GM19467 (cell line): ENCODE measurements around the gene ZNF177.

Experiments used
- ATAC-seq: cut with Tn5 transposase; IDR thresholded peaks from one replicate; pipeline ENCODE4 v1.9.1; 2021; ENCODE audit warnings: mild to moderate bottlenecking, moderate library complexity; ENCODE audit not compliant: unreplicated experiment

Gene ZNF177

DNA sequence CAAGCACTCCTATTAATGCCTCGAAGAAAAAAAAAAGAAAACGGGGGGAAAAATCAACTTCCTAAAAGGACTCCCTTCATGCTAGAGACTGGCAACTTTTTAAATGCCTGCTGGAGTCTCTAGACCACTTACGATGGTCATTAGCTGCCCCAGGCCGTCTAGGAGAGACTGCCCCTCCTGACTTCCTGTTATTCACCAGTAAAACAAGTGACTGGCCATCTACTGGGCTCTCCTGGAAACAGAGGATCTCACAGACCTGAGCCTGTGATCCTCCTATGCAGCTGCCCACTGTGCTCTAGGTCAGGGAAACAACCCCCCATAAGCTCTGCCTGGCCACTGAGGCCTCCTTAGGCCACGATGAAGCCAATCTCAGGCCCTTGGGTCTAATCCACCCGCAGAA, 65.1 kb downstream of the ZNF177 start:
- ATAC-seq = no peak

DNA sequence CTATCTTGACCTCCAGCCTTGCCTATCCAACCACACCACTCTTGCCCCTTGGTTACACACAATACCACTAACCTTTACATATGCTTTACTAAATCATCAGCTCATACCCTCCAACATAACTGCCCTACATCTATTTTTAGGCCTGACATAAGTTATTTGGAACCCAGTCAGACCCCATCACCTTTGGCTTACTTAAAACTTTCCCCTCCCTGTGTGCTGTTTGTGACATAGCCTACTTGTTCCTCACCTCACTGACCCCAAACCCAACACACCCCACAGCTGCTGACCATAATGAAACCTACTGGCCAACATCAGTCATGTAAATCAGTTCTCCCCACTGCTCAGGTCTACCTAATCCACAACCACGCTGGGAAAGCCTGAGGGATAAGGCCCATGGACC, 67.6 kb downstream of the ZNF177 start:
- no peak for ATAC-seq

DNA sequence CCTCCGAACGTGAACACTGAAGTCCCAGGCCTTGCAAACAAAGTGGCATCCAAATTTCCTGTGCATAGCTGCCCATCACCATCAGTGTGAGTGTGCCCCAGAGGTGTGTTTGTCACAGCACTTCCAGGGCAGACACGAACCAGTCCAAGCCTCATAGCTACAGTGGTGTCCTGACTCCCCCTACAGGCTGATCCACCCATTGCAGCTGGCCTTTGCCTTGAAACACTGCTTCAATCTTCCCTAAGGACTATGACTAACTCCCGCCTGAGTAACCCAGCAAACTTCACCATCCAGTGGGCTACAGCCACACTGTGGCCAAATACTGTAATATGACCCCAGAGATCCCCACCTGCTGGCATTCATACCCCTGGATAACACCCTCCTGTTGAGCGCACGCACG, 68.7 kb downstream of the ZNF177 start:
- no peak for ATAC-seq
